Immature natural killer cell (primary cell): ENCODE data around the gene METAP1D. TPM values are rescaled to one million over a fixed set of nuclear protein-coding genes. Genes with fewer than 3 reads are reported as not detected.

Source experiments
- DNase-seq, 3 donors: peaks; one replicate each; pipeline ENCODE4 v3.0.0; 2022; ENCODE audit warnings: mixed read lengths in 1 of 3
- H3K27ac Mint-ChIP-seq, 6 donors: one replicate each; pipeline ENCODE4 v1.8.0; 2020; ENCODE audit warnings: mixed read lengths in 6 of 6, mild to moderate bottlenecking in 5 of 6, inconsistent platforms in 4 of 6, moderate library complexity in 3 of 6
- H3K27me3 Mint-ChIP-seq, 3 donors: one replicate each; pipeline ENCODE4 v1.8.0; 2020 to 2021; ENCODE audit warnings: low read depth in 3 of 3, mild to moderate bottlenecking in 3 of 3, mixed read lengths in 3 of 3, moderate library complexity in 3 of 3, inconsistent platforms in 1 of 3
- H3K36me3 Mint-ChIP-seq, 3 donors: one replicate each; pipeline ENCODE4 v1.8.0; 2020; ENCODE audit warnings: mixed read lengths in 3 of 3, inconsistent platforms in 2 of 3, mild to moderate bottlenecking in 2 of 3
- H3K4me1 Mint-ChIP-seq, 2 donors: one replicate each; pipeline ENCODE4 v1.8.0; 2020; ENCODE audit warnings: inconsistent platforms in 2 of 2, mild to moderate bottlenecking in 2 of 2, mixed read lengths in 2 of 2, moderate library complexity in 1 of 2
- H3K4me3 Mint-ChIP-seq, 5 donors: one replicate each; pipeline ENCODE4 v1.8.0; 2020; ENCODE audit warnings: mild to moderate bottlenecking in 5 of 5, mixed read lengths in 5 of 5, inconsistent platforms in 3 of 5, moderate library complexity in 3 of 5
- H3K9me3 Mint-ChIP-seq, 6 donors: one replicate each; pipeline ENCODE4 v1.8.0; 2020; ENCODE audit warnings: mild to moderate bottlenecking in 6 of 6, mixed read lengths in 6 of 6, inconsistent platforms in 4 of 6, moderate library complexity in 3 of 6
- polyA plus RNA-seq, 3 donors: library from polyadenylated mRNA; unstranded; fragments of 300-500 nt; fragmentation: Illumina TruSeq; gene quantifications; one replicate each; pipeline ENCODE4 v1.2.3, GENCODE V29; 2021

METAP1D gene
- polyA plus RNA-seq, 3 donors from 2014 or later: 0.46 to 2.2 TPM; not detected in 1

DNA sequence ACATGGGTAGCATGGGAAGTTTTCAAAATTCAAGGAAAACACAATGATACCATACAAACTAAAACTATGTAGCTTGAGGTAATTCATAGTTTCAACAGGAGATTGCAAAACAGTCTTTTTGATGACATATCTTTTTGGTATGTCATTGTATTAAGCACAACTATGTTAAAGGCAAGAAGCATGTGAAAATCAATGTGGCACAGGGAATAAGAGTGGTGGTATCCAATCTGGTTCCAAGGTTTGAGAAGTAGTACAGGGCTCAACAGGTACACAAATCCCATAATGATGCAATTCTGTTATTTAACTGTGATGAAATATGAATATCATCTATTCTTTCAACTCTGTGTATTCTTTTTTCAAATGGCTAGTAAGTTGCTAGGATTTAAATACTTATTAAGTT is 119.3 kb downstream of the METAP1D start:
- Mint-ChIP-seq H3K27me3 (peaks cover 0 to 19% (median 4%) of the 10 kb centered on the region in 3 donors), H3K9me3 (no peaks in the 10 kb centered on the region), H3K4me1 (no peaks in the 10 kb centered on the region), H3K27ac (no peak overlapping the region), H3K4me3 (no peak overlapping the region), H3K36me3 (no peaks in the 10 kb centered on the region)
- no peak for DNase-seq

GRCh38 chr2:172120118-172120517 is 120.4 kb downstream of the METAP1D start:
- DNase-seq: no peak
- Mint-ChIP-seq H3K4me3 (no peak overlapping the region), H3K27ac (no peak overlapping the region), H3K36me3 (no peaks in the 10 kb centered on the region), H3K4me1 (no peaks in the 10 kb centered on the region), H3K27me3 (peaks cover 0 to 17% (median 4%) of the 10 kb centered on the region in 3 donors), H3K9me3 (no peaks in the 10 kb centered on the region)

DNA sequence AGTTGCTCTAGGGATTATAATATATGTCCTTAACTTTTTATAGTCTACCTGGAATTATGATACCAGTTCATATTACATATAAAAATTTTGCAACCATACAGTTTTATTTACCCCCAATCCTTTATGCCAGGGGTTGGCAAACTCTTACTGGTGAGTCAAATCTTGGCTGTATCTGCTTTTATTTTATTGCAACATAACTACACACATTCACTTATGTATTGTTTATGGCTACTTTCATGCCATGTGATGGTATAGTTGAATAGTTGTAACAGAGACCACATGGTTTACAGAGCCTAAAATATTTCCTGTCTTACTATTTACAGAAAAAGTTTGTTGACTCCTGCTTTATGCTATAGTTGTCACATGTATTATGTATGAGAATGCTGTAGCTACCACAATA is 128.7 kb downstream of the METAP1D start:
- no peaks in the 10 kb centered on the region for H3K4me1 Mint-ChIP-seq
- H3K36me3 Mint-ChIP-seq: no peaks in the 10 kb centered on the region
- no peaks in the 10 kb centered on the region for H3K9me3 Mint-ChIP-seq
- DNase-seq: no peak
- no peak overlapping the region for H3K4me3 Mint-ChIP-seq
- no peak overlapping the region for H3K27ac Mint-ChIP-seq
- peaks cover 0 to 10% (median 3%) of the 10 kb centered on the region in 3 donors for H3K27me3 Mint-ChIP-seq

DNA sequence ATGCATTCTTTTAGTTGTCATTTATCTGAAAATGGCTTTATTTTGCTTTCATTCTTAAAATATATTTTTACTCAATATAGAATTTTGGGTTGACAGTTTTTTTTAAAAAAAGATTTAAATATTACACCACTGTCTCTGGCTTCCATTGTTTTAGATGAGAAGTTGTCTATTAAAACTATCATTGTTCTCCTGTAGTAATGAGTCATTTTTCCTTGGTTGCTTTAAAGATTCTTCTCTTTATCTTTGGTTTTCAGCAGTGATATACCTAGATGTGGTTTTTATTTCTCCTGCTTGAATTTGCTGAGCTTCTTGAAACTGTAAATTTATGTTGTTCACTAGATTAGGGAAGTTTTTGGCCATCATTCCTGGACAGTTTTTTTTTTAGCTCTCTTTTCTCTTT is 129.7 kb downstream of the METAP1D start:
- Mint-ChIP-seq H3K4me3 (no peak overlapping the region), H3K27ac (no peak overlapping the region), H3K4me1 (no peaks in the 10 kb centered on the region), H3K27me3 (peaks cover 0 to 10% (median 4%) of the 10 kb centered on the region in 3 donors), H3K36me3 (no peaks in the 10 kb centered on the region), H3K9me3 (no peaks in the 10 kb centered on the region)
- no peak for DNase-seq

Other genes starting within 250 kb of the METAP1D start
- gene SLC25A12, start 105.7 kb upstream of the METAP1D start, polyA plus RNA-seq: 10 to 100 TPM; 14.1 to 19.8 (median 19.2) TPM
- 100 to 1,000 TPM in 1 of 3 donors, 10 to 100 TPM in 2; 49.0 to 103 (median 70.6) TPM for gene HAT1, start 77.5 kb upstream of the METAP1D start, polyA plus RNA-seq
- gene DLX1, start 85.6 kb downstream of the METAP1D start, polyA plus RNA-seq: not detected
- gene DLX2, start 102.9 kb downstream of the METAP1D start, polyA plus RNA-seq: under 1 TPM in 2 of 3 donors, not detected in 1; 0.10 to 0.37 TPM